Activated naive CD8-positive, alpha-beta T cell treated with anti-CD3 and anti-CD28 coated beads for 36 hours (primary cell): ENCODE results near the gene TTC34. TPM values are rescaled to one million over a fixed set of nuclear protein-coding genes. Genes with fewer than 3 reads are reported as not detected.
"Not testable (repeated sequence)": the region's sequence is repeated elsewhere in the genome, so short reads cannot be mapped to it uniquely, and the experiment has no call there.

ENCODE experiments used
- DNase-seq: peaks from one replicate; pipeline ENCODE4 v3.0.0; 2021
- H3K27ac Mint-ChIP-seq: one replicate; pipeline ENCODE4 v1.8.0; 2022; ENCODE audit warnings: mild to moderate bottlenecking, moderate library complexity, mixed read lengths
- H3K27me3 Mint-ChIP-seq: one replicate; pipeline ENCODE4 v1.8.0; 2022; ENCODE audit warnings: mild to moderate bottlenecking, mixed read lengths
- H3K36me3 Mint-ChIP-seq: one replicate; pipeline ENCODE4 v1.8.0; 2021; ENCODE audit warnings: mild to moderate bottlenecking, mixed read lengths
- H3K4me1 Mint-ChIP-seq: one replicate; pipeline ENCODE4 v1.8.0; 2021; ENCODE audit warnings: mixed read lengths
- H3K4me3 Mint-ChIP-seq: one replicate; pipeline ENCODE4 v1.8.0; 2022; ENCODE audit warnings: mild to moderate bottlenecking, moderate library complexity, mixed read lengths
- H3K9me3 Mint-ChIP-seq: one replicate; pipeline ENCODE4 v1.8.0; 2022; ENCODE audit warnings: mixed read lengths
- total RNA-seq, 2 experiments: library from RNA; stranded (reverse); gene quantifications; one replicate each; pipeline ENCODE4 v1.2.3, GENCODE V29; 2021

Gene TTC34
- total RNA-seq, 2 experiments from 2014 or later = 0.48 to 0.58 TPM

GRCh38 chr1:2750766-2751730 is 50.4 kb downstream of the TTC34 start:
- H3K27me3 Mint-ChIP-seq = peaks cover 12% of the 10 kb centered on the region
- not testable (repeated sequence) for DNase-seq, H3K27ac Mint-ChIP-seq, H3K9me3 Mint-ChIP-seq, H3K4me1 Mint-ChIP-seq, H3K36me3 Mint-ChIP-seq, H3K4me3 Mint-ChIP-seq

GRCh38 chr1:2750041-2750680 is 51.3 kb downstream of the TTC34 start:
- not testable (repeated sequence) for H3K36me3 Mint-ChIP-seq, H3K4me3 Mint-ChIP-seq, DNase-seq, H3K4me1 Mint-ChIP-seq, H3K9me3 Mint-ChIP-seq, H3K27ac Mint-ChIP-seq
- peaks cover 12% of the 10 kb centered on the region for H3K27me3 Mint-ChIP-seq

GRCh38 chr1:2748626-2749025 is 52.9 kb downstream of the TTC34 start:
- H3K27me3 Mint-ChIP-seq = peaks cover 12% of the 10 kb centered on the region
- not testable (repeated sequence) for H3K36me3 Mint-ChIP-seq, DNase-seq, H3K4me1 Mint-ChIP-seq, H3K27ac Mint-ChIP-seq, H3K9me3 Mint-ChIP-seq, H3K4me3 Mint-ChIP-seq

DNA sequence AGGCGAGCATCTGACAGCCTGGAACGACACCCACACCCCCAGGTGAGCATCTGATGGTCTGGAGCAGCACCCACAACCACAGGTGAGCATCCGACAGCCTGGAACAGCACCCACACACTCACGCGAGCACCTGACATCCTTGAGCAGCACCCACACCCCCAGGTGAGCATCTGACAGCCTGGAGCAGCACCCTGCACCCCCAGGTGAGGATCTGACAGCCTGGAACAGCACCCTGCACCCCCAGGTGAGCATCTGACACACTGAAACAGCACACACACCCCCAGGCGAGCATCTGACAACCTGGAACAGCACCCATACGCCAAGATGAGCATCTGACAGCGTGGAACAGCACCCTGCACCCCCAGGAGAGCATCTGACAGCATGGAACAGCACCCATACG is 106.7 kb downstream of the TTC34 start:
- not testable (repeated sequence) for H3K27ac Mint-ChIP-seq, H3K9me3 Mint-ChIP-seq, H3K4me1 Mint-ChIP-seq, H3K4me3 Mint-ChIP-seq, DNase-seq, H3K36me3 Mint-ChIP-seq, H3K27me3 Mint-ChIP-seq

GRCh38 chr1:2690180-2690579 is 111.3 kb downstream of the TTC34 start:
- not testable (repeated sequence) for H3K4me3 Mint-ChIP-seq, H3K27me3 Mint-ChIP-seq, H3K4me1 Mint-ChIP-seq, H3K9me3 Mint-ChIP-seq, H3K27ac Mint-ChIP-seq, H3K36me3 Mint-ChIP-seq, DNase-seq

DNA sequence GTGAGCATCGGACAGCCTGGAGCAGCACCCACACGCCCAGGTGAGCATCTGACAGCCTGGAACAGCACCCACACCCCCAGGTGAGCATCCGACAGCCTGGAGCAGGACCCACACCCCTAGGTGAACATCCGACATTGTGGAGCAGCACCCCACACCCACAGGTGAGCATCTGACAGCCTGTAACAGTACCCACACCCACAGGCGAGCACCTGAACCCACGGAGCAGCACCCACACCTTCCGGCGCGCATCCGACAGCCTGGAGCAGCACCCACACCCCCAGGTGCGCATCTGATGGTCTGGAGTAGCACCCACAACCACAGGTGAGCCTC is 113.2 kb downstream of the TTC34 start:
- peaks cover 20% of the 10 kb centered on the region for H3K27me3 Mint-ChIP-seq
- not testable (repeated sequence) for H3K27ac Mint-ChIP-seq

GRCh38 chr1:2687638-2688335 is 113.7 kb downstream of the TTC34 start:
- not testable (repeated sequence) for DNase-seq, H3K36me3 Mint-ChIP-seq, H3K9me3 Mint-ChIP-seq, H3K4me3 Mint-ChIP-seq, H3K27ac Mint-ChIP-seq, H3K4me1 Mint-ChIP-seq
- peaks cover 22% of the 10 kb centered on the region for H3K27me3 Mint-ChIP-seq

More for the DNA sequence above, 113.2 kb downstream of the TTC34 start:
- DNase-seq, H3K4me3 Mint-ChIP-seq, H3K4me1 Mint-ChIP-seq, H3K9me3 Mint-ChIP-seq, H3K36me3 Mint-ChIP-seq: not testable (repeated sequence)

GRCh38 chr1:2687174-2687591 is 114.3 kb downstream of the TTC34 start:
- peaks cover 22% of the 10 kb centered on the region for H3K27me3 Mint-ChIP-seq
- H3K9me3 Mint-ChIP-seq, H3K27ac Mint-ChIP-seq, DNase-seq, H3K4me1 Mint-ChIP-seq, H3K36me3 Mint-ChIP-seq, H3K4me3 Mint-ChIP-seq: not testable (repeated sequence)

- not testable (repeated sequence) for H3K9me3 Mint-ChIP-seq, H3K27ac Mint-ChIP-seq, H3K4me1 Mint-ChIP-seq, DNase-seq, H3K4me3 Mint-ChIP-seq, H3K36me3 Mint-ChIP-seq
- H3K27me3 Mint-ChIP-seq = peaks cover 22% of the 10 kb centered on the region
Observed at GRCh38 chr1:2686091-2686863, 115.2 kb downstream of the TTC34 start.

GRCh38 chr1:2685671-2686070 is 115.8 kb downstream of the TTC34 start:
- H3K4me3 Mint-ChIP-seq, H3K27ac Mint-ChIP-seq, DNase-seq, H3K4me1 Mint-ChIP-seq, H3K9me3 Mint-ChIP-seq, H3K36me3 Mint-ChIP-seq: not testable (repeated sequence)
- peaks cover 22% of the 10 kb centered on the region for H3K27me3 Mint-ChIP-seq

DNA sequence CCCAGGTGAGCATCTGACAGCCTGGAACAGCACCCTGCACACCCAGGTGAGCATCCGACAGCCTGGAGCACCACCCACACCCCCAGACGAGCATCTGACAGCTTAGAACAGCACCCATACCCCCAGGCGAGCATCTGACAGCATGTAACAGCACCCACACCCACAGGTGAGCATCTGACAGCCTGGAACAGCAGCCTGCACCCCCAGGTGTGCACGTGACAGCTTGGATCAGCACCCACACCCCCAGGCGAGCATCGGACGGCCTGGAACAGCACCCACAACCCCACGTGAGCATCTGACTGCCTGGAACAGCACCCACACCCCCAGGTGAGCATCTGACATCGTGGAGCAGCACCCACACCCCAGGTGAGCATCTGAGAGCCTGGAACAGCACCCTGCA is 116.6 kb downstream of the TTC34 start:
- not testable (repeated sequence) for DNase-seq, H3K9me3 Mint-ChIP-seq, H3K36me3 Mint-ChIP-seq, H3K27ac Mint-ChIP-seq, H3K4me3 Mint-ChIP-seq, H3K4me1 Mint-ChIP-seq
- H3K27me3 Mint-ChIP-seq = peaks cover 22% of the 10 kb centered on the region

GRCh38 chr1:2684000-2684399 is 117.5 kb downstream of the TTC34 start:
- H3K4me3 Mint-ChIP-seq, H3K4me1 Mint-ChIP-seq, DNase-seq, H3K36me3 Mint-ChIP-seq, H3K9me3 Mint-ChIP-seq, H3K27ac Mint-ChIP-seq: not testable (repeated sequence)
- H3K27me3 Mint-ChIP-seq = peaks cover 22% of the 10 kb centered on the region

- not testable (repeated sequence) for DNase-seq, H3K9me3 Mint-ChIP-seq, H3K4me1 Mint-ChIP-seq, H3K4me3 Mint-ChIP-seq, H3K36me3 Mint-ChIP-seq, H3K27ac Mint-ChIP-seq
- H3K27me3 Mint-ChIP-seq = peaks cover 22% of the 10 kb centered on the region
Observed at GRCh38 chr1:2683321-2683741, 118.2 kb downstream of the TTC34 start.

DNA sequence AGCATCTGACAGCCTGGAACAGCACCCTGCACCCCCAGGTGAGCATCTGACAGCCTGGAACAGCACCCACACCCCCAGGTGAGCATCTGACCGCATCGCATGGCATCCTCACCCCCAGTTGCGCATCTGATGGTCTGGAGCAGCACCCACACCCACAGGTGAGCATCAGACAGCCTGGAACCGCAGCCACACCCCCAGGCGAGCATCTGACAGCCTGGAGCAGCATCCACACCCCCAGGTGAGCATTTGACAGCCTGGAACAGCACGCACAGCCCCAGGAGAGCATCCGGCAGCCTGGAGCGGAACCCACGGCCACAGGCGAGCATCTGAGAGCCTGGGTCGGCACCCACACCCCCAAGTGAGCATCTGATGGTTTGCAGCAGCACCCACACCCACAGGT is 118.6 kb downstream of the TTC34 start:
- not testable (repeated sequence) for DNase-seq, H3K27ac Mint-ChIP-seq
- H3K27me3 Mint-ChIP-seq = peaks cover 19% of the 10 kb centered on the region

DNA sequence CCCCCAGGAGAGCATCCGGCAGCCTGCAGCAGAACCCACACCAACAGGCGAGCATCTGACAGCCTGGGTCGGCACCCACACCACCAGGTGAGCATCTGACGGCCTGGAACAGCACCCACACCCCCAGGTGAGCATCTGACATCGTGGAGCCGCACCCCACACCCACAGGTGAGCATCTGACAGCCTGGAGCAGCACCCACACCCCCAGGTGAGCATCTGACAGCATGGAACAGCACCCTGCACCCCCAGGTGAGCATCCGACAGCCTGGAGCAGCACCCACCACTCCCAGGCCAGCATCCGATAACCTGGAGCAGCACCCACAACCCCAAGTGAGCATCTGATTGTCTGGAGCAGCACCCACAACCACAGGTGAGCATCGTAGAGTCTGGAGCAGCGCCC is 124.8 kb downstream of the TTC34 start:
- not testable (repeated sequence) for H3K27me3 Mint-ChIP-seq, H3K36me3 Mint-ChIP-seq

More for the DNA sequence above, 118.6 kb downstream of the TTC34 start:
- H3K36me3 Mint-ChIP-seq, H3K4me3 Mint-ChIP-seq, H3K4me1 Mint-ChIP-seq, H3K9me3 Mint-ChIP-seq: not testable (repeated sequence)

More for the DNA sequence above, 124.8 kb downstream of the TTC34 start:
- H3K9me3 Mint-ChIP-seq, H3K4me3 Mint-ChIP-seq, H3K27ac Mint-ChIP-seq, H3K4me1 Mint-ChIP-seq, DNase-seq: not testable (repeated sequence)
